GM12875 (cell line): ENCODE results near the gene TMEM129.
"Not testable (repeated sequence)": the region's sequence is repeated elsewhere in the genome, so short reads cannot be mapped to it uniquely, and the experiment has no call there.

Experiments used
- H3K4me3 ChIP-seq: one replicate; pipeline ENCODE4 v1.5.1; 2011; ENCODE audit warnings: low read depth, low read length, control low read depth
- TF ChIP-seq, protein P1 (sequence below): IDR thresholded peaks from 2 replicates; pipeline ENCODE4 v1.5.1; 2011; ENCODE audit warnings: low read depth, mild to moderate bottlenecking, control low read depth, inconsistent platforms, low read length, moderate library complexity, borderline replicate concordance; ENCODE audit not compliant: insufficient read depth

The TMEM129 gene

DNA sequence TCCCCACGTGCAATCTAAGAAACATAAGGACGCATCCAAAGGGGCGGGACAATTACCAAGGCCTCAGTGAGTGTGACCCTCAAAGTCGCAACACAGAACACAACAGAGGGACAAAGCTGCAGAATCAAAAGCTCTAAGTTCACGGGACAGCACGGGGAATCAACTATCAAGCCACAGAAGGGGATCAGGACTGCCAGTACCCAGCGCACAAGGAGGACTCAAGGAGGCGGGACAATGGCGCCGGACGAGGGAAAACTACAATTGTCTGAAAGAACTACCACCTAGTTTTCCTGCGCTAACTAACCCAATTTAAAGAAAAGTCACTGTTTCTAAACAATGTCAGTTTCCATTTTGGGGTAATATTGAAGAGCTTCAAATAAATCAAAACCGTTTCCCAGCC is 38.3 kb downstream of the TMEM129 start:
- TF ChIP-seq, protein P1, sequence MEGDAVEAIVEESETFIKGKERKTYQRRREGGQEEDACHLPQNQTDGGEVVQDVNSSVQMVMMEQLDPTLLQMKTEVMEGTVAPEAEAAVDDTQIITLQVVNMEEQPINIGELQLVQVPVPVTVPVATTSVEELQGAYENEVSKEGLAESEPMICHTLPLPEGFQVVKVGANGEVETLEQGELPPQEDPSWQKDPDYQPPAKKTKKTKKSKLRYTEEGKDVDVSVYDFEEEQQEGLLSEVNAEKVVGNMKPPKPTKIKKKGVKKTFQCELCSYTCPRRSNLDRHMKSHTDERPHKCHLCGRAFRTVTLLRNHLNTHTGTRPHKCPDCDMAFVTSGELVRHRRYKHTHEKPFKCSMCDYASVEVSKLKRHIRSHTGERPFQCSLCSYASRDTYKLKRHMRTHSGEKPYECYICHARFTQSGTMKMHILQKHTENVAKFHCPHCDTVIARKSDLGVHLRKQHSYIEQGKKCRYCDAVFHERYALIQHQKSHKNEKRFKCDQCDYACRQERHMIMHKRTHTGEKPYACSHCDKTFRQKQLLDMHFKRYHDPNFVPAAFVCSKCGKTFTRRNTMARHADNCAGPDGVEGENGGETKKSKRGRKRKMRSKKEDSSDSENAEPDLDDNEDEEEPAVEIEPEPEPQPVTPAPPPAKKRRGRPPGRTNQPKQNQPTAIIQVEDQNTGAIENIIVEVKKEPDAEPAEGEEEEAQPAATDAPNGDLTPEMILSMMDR = no peak
- no peak overlapping the region for H3K4me3 ChIP-seq

DNA sequence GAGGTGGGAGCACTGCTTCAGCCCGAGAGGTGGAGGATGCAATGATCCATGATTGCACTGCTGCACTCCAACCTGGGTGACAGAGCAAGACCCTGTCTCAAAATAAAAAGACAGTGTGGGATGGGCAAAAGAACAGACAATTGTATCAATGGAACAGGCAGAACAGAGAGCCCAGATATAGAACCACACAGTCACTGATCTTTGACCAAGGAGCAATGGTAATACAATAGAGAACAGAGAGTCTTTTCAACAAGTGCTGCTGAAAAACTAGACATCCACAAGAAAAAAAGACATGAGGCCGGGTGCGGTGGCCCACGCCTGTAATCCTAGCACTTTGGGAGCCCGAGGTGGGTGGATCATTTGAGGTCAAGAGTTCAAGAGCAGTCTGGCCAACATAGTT is 42.9 kb downstream of the TMEM129 start:
- H3K4me3 ChIP-seq = no peak overlapping the region
- TF ChIP-seq, protein P1 = no peak

DNA sequence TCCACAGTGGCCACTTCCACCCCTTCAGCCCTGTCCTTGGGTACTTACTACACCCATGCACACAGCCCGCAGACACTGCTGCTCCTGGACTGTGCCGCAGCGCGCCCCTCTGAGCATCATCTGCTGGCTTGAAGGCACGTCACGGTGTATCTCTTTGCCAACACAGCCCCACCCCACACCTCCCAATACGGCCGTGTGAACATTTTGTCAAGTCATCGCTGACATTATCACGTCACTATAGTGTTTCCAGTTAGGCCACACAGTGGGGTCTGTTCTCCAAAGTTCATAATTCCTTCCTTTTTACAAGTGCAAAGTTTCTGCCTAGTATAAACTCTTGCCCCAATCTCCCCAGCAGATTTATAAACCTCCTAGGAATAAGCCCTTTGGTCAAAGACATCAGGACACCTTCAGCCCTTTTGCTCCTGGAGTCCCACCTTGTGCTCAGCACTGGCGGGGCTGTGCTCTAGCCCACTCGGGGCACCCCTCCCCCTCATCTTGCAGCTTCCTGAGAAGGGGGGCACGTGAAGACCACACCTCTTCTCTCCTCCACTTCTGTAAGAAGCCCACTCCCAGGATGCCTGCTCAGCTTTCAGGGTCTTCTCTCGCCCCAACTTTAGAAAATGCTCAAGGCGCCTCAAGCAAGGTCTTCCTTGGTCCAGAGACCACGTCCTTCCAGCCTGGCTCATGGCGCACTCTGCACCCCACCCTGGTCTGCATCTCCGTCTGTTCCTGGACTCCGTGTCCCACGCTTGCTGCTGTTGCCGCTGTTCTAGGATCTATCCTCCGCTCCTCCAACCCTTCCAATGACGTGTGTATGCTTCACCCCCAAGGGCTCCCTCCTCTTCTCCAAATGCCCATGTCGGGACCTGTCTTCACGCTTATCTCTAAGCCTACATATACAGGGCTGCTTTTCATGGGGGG is 44.3 kb downstream of the TMEM129 start:
- TF ChIP-seq, protein P1 = no peak
- no peak overlapping the region for H3K4me3 ChIP-seq

DNA sequence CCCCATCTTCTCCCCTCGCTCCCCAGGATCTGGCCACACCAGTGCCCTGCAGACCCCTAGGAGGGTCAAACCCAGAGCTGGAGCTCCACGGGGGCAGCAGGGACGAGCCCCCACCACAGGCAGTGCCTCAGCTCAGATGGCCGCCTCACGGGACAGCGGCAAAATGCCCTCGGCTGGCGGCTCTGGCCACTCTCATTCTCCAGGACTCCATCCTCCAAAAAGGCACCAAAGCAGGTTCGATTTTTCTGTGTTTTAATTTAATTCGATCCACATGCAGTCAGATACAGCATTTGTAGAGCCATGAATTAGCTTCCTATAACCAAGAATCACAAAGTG is 45.4 kb downstream of the TMEM129 start:
- TF ChIP-seq, protein P1 = no peak
- H3K4me3 ChIP-seq = no peak overlapping the region

DNA sequence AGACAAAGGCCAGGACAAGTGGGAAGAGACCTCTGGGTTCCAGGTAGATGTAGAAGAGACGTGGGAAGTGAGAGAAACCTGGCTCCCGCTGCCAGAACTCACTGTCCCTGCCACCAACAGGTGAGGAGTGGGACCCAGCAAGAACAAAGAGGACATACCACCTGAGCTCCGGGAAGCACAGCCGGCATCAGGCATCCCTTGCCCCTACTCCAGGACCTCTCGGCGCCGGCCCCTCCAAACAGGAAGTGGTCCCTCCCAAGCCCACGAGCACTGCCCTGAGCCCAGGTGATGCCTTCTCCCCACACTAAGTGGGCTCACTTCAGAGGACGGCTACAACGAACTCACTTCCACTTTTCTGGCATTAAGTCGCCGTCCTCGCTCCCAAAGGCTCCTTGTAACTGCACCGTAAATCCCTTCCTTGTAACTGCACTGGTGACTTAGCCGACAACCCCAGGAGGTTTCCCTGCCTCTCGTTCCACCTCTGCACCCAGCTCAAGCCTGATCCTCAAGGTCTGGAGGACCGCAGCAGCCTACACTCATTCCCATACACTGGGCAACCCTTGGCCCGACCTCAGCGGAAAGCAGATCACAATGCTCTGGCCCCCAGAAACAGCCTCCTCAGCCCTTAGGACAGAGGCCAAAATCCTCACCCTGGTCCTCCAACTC is 45.9 kb downstream of the TMEM129 start:
- no peak overlapping the region for H3K4me3 ChIP-seq
- TF ChIP-seq, protein P1 = no peak

DNA sequence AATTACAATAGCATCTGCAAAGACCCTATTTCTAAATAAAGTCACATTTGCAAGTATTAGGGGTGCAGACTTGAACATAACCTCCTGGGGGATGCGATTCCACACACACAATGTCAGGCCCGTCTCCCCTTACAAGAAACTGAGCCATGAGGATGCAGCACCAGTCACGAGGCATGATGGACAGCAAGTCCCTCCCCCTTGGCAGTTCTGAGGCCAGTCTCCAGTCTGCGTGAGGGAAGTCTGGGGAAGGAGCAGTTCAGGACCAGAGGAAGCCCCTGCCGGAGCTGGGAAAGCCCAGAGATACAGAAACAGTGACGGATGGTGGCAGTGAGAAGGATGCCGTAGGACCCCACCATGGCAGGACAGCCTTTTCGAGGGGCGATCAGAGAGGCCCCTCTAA is 46.4 kb downstream of the TMEM129 start:
- no peak overlapping the region for H3K4me3 ChIP-seq
- TF ChIP-seq, protein P1 = no peak

DNA sequence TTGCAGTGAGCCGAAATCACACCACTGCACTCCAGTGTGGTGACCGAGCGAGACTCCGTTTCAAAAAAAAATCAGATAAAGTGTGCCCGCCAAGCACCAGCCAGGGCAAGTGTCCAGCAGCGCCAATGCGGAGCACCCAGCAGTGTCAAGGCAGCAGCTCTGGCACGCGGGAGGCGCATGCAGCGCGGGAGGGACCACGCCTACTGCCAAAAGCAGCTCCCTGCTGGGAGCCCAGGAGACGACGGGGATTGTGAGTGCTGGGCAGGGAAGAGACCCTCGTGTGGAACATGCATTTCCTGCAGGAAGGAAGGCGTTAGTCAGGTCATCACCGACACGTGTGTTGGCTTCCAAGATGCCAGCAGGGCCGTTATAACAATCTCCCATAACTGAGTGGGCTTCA is 47.5 kb downstream of the TMEM129 start:
- H3K4me3 ChIP-seq = no peak overlapping the region
- TF ChIP-seq, protein P1 = no peak

DNA sequence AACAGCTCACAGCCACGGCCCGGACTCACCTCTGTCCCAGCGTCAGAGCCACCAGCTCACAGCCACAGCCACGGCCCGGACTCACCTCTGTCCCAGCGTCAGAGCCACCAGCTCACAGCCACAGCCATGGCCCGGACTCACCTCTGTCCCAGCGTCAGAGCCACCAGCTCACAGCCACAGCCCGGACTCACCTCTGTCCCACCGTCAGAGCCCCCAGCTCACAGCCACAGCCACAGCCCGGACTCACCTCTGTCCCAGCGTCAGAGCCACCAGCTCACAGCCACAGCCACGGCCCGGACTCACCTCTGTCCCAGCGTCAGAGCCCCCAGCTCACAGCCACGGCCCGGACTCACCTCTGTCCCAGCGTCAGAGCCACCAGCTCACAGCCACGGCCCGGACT is 50.1 kb downstream of the TMEM129 start:
- not testable (repeated sequence) for H3K4me3 ChIP-seq
